GM10266 (cell line): Measurements from ENCODE around the gene MX2.

Experiments
- DNase-seq: peaks from one replicate; pipeline ENCODE4 v3.0.0; 2012; ENCODE audit errors: extremely low spot score
- TF ChIP-seq, protein P1 (sequence below): IDR thresholded peaks from 2 replicates; pipeline ENCODE4 v1.5.1; 2012; ENCODE audit warnings: mild to moderate bottlenecking, low read depth; ENCODE audit not compliant: control insufficient read depth, insufficient read depth; ENCODE audit errors: missing control alignments

The MX2 gene

DNA sequence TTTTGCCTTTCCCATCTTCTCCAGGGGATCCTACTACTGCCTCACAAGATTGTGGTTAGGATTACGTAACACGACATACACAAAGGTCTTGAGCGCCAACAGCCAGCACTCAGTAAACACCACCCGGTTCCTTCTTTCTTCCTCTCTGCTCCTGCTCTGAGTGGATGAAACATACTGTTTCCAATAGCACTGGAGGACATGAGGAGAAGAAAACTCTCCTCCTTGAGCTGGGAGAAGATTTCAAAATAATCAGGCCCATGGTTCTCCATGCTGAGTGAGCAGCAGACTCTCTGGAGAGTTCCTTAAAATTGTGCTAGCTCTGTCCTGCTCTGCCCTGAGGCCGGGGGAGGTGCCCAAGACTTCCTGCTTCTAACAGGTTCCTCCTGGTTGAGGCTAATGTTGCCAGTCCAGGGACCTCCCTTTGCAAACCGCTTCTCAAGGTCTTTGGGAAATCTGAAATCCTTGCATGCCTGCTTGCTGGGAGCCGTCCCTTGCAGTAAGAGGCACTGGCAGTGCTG, 34.8 kb downstream of the MX2 start:
- TF ChIP-seq, protein P1, sequence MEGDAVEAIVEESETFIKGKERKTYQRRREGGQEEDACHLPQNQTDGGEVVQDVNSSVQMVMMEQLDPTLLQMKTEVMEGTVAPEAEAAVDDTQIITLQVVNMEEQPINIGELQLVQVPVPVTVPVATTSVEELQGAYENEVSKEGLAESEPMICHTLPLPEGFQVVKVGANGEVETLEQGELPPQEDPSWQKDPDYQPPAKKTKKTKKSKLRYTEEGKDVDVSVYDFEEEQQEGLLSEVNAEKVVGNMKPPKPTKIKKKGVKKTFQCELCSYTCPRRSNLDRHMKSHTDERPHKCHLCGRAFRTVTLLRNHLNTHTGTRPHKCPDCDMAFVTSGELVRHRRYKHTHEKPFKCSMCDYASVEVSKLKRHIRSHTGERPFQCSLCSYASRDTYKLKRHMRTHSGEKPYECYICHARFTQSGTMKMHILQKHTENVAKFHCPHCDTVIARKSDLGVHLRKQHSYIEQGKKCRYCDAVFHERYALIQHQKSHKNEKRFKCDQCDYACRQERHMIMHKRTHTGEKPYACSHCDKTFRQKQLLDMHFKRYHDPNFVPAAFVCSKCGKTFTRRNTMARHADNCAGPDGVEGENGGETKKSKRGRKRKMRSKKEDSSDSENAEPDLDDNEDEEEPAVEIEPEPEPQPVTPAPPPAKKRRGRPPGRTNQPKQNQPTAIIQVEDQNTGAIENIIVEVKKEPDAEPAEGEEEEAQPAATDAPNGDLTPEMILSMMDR = no peak
- no peak for DNase-seq

DNA sequence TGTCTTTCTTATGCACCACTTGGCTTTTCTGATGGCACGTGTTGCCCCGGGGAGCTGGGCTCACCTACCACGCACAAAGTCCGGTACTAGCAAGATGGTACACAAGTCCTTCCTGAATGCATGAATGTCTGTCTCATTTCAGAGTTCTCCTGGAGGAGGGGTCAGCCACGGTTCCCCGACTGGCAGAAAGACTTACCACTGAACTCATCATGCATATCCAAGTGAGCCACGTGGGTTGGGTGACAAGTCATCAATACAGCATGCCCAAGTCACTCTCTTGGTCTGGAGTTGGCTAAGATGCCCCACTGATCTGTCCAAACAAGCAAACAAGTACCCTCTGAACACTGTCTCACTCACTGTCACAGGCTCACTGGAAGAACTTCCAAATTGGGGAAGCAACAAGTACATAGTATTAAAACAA, 35.7 kb downstream of the MX2 start:
- TF ChIP-seq, protein P1 = no peak

DNA sequence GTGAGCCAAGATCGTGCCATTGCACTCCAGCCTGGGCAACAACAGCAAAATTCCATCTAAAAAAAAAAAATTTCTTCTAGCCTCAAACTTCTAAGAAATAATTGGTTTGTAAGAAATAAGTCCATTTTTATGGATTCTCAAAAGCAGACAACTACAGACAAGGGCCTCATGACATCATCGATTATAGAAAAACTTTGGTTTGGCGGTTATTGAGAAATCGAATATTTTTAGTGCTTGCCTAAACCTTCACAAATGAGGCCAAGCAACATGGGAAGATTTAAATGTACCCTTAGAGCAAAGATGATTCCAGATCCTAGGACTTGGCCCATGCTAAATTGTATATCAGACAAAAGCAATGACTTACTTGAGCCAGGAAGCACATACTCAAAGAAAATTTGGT, 36.4 kb downstream of the MX2 start:
- no peak for DNase-seq
- TF ChIP-seq, protein P1 = no peak

More for the DNA sequence above, 35.7 kb downstream of the MX2 start:
- no peak for DNase-seq

DNA sequence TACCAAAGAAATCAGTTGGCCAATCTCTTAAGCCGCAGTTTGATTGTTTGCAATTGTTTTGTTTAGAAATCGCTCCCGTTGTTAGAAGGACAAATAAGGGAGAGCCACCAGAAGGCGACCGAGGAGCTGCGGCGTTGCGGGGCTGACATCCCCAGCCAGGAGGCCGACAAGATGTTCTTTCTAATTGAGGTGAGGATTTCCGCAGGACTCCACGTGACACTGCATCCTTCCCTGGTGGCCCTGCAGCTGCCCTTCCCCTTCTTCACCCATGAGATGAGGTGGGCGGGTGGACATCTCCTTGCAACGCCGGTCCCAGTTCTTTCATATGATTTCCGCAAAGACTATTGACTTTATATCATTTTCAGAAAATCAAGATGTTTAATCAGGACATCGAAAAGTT, 37.0 kb downstream of the MX2 start:
- DNase-seq = no peak
- TF ChIP-seq, protein P1 = no peak

DNA sequence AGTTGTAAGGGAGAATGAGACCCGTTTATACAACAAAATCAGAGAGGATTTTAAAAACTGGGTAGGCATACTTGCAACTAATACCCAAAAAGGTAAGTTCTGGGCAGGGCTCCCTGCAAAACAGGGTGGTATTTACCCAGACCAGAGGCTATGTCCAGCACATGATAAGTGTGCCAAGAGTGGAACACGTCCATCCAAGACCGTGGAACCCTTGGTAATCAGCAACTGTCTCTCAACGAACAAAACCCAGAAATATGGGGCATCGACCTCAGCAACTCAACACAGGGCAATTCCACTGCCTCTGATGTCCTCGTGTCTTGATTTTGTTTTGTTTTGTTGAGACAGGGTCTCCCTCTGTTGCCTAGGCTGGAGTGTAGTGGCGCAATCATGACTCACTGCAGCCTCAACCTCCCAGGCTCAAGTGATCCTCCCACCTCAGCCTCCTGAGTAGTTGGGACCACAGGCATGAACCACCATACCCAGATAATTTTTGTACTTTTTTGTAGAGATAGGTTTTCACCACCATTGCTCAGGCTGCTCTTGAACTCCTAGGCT, 37.5 kb downstream of the MX2 start:
- DNase-seq = no peak
- TF ChIP-seq, protein P1 = no peak

DNA sequence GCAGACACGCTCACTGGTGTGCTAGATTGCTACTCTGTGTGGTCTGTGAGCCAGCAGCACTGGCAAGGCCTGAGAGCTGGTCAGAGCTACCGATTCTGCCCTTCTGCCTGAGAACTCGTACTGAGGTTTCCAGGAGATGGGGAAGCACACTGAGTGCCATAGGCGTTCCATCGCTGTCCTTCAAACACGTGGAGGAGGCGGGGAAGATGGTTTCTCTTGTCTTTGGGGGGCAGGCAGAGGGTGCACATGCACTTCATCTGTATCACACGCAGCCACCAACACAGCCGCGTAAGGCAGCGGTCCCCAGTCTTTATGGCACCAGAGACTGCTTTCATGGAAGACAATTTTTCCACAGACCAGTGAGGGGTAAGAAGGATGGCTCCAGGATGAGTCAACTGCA, 40.4 kb downstream of the MX2 start:
- TF ChIP-seq, protein P1 = no peak

DNA sequence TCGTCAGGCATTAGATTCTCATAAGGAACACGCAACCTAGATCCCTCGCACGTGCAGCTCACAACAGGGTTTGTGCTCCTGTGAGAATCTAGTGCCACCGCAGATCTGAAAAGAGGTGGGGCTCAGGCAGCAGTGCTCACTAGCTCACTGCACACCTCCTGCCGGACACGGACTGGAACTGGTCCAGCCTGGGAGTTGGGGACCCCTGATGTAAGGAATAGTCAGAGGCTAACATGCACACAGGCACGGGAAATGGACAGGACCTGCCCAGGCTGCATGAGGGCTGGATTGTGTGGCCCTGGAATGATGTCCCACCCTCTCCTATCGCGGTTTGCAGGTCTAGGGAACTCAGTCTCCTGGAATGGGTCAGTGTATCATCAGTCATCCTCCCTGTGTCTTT, 41.0 kb downstream of the MX2 start:
- TF ChIP-seq, protein P1 = no peak
- no peak for DNase-seq

More for the DNA sequence above, 40.4 kb downstream of the MX2 start:
- no peak for DNase-seq
